ENCODE results near the gene FAR2.

- TF ChIP-seq, protein P1, sequence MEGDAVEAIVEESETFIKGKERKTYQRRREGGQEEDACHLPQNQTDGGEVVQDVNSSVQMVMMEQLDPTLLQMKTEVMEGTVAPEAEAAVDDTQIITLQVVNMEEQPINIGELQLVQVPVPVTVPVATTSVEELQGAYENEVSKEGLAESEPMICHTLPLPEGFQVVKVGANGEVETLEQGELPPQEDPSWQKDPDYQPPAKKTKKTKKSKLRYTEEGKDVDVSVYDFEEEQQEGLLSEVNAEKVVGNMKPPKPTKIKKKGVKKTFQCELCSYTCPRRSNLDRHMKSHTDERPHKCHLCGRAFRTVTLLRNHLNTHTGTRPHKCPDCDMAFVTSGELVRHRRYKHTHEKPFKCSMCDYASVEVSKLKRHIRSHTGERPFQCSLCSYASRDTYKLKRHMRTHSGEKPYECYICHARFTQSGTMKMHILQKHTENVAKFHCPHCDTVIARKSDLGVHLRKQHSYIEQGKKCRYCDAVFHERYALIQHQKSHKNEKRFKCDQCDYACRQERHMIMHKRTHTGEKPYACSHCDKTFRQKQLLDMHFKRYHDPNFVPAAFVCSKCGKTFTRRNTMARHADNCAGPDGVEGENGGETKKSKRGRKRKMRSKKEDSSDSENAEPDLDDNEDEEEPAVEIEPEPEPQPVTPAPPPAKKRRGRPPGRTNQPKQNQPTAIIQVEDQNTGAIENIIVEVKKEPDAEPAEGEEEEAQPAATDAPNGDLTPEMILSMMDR (conservative IDR thresholded peaks at IDR 0.05; ENCODE audit: low read depth in 2 of 2): no peak
- TF ChIP-seq ETS1 (IDR thresholded peaks at IDR 0.05) (no peak), POLR2AphosphoS5 (IDR thresholded peaks at IDR 0.05; ENCODE audit: low read depth) (no peak), REST (IDR thresholded peaks at IDR 0.05; ENCODE audit: unreplicated experiment) (no peak), EZH2 (IDR thresholded peaks at IDR 0.05; ENCODE audit: low read depth, unreplicated experiment) (no peak), EZH2phosphoT487 (IDR thresholded peaks at IDR 0.05; ENCODE audit: unreplicated experiment) (no peak), ZNF114 (CRISPR knock-in tag; IDR thresholded peaks at IDR 0.05) (no peak), JUNB (IDR thresholded peaks at IDR 0.05; ENCODE audit: unreplicated experiment) (no peak), CREB1 (CRISPR knock-in tag; IDR thresholded peaks at IDR 0.05; ENCODE audit: low read depth) (no peak), ZNF462 (CRISPR knock-in tag; IDR thresholded peaks at IDR 0.05) (no peak), STAT1 (IDR thresholded peaks at IDR 0.05; ENCODE audit: unreplicated experiment) (no peak), ZNF331 (CRISPR knock-in tag; IDR thresholded peaks at IDR 0.05; ENCODE audit: low read depth) (no peak), NANOG (IDR thresholded peaks at IDR 0.05; ENCODE audit: borderline replicate concordance) (no peak)
Observed at GRCh38 chr12:29216266-29216665, 67.2 kb downstream of the FAR2 start.

Data from GM23338 (cell line).